Rectal smooth muscle tissue (tissue), 1 donor: ENCODE results near the gene NPDC1.
"Not testable (repeated sequence)": the region's sequence is repeated elsewhere in the genome, so short reads cannot be mapped to it uniquely, and the experiment has no call there.

Experiments used
- H3K27ac ChIP-seq: one replicate; pipeline ENCODE4 v1.7.0; 2013; ENCODE audit warnings: low read depth, low read length, inconsistent platforms
- H3K27me3 ChIP-seq: one replicate; pipeline ENCODE4 v1.7.0; 2013; ENCODE audit warnings: low read length; ENCODE audit not compliant: control insufficient read depth, insufficient read depth
- H3K36me3 ChIP-seq: one replicate; pipeline ENCODE4 v1.7.0; 2013; ENCODE audit warnings: low read length; ENCODE audit not compliant: control insufficient read depth, insufficient read depth
- H3K4me1 ChIP-seq: one replicate; pipeline ENCODE4 v1.7.0; 2013; ENCODE audit warnings: low read length; ENCODE audit not compliant: control insufficient read depth, insufficient read depth
- H3K4me3 ChIP-seq: one replicate; pipeline ENCODE4 v1.7.0; 2013; ENCODE audit warnings: low read length
- H3K9ac ChIP-seq: one replicate; pipeline ENCODE4 v1.7.0; 2013; ENCODE audit warnings: low read length

The NPDC1 gene

DNA sequence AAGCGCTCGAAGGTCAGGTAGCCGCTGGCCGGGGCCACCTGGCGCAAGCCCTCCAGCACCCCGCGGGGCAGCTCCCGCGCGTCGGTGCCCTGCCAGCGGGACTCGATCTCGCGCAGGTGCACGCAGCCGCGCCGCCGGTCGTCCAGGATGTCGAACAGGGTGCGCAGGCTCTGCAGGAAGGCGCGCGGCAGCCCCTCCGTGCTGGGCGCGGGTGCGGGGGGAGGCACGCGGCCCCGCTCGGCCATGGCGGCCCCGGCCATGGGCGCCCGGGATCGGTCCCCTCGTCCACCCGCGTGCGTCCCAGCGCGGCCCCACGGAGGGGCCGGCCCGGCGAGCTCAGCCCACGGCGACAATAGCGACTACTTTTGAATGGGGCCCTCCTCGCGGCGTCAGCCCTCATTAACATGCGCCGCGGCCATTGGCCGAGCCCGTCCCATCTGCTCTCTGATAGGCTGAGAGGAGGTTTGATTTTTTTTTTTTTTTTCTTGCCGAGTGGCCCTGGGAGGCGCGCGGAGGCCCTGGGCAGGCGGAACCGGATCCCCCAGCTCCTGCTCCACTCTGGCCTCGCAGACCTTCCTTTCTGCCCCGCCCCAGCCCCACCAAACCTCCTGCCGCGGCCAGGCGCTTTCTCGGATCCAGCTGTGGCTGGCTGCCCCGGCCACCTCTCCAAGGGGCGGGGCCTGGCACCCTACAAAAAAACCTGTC, 24.4 kb upstream of the NPDC1 start, which contains the start of gene SAPCD2:
TSS of gene SAPCD2 (minus strand) at position 357 of the 705 bp plus-strand sequence. CDS start at position 260, 97 bp downstream.
- Histone ChIP-seq H3K27me3 (peaks cover 14% of the 10 kb centered on the region), H3K4me3 (peak within 1 kb of the TSS; percentile 37), H3K4me1 (no peaks in the 10 kb centered on the region), H3K9ac (no peak within 1 kb of the TSS), H3K36me3 (no peaks in the 10 kb centered on the region), H3K27ac (no peak within 1 kb of the TSS)

DNA sequence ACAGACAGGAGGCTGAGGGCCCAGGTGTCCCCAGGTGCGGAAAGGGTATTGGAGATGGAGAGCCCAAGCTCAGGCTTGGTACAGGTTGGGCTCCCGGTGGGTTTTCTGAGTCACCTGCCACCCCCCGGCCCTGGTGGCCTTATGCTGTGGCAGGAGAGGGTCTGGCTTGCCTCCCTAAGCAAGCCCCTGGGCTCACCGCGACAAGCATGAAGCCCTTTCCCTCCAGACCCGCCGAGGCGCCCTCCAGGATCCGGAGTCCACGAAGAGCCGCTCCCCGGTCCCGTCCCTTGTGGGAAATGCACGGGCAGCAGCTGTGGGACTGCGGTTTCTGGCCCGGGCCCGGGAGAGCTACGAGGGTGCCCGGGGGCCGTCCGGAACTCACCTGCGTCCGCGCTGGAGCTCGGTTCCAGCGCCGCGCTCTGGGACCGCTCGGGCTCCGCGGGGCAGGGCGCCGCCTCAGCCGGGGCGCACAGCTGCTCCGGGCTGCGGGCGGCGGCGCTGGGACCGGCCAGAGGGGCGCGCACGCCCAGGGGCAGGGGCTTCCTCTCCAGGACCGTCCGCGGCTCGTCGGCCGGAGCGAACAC, 23.6 kb upstream of the NPDC1 start:
- H3K36me3 ChIP-seq: no peaks in the 10 kb centered on the region
- no peaks in the 10 kb centered on the region for H3K4me1 ChIP-seq
- no peak overlapping the region for H3K27ac ChIP-seq
- H3K9ac ChIP-seq: no peak overlapping the region
- no peak overlapping the region for H3K4me3 ChIP-seq
- H3K27me3 ChIP-seq: peaks cover 14% of the 10 kb centered on the region

DNA sequence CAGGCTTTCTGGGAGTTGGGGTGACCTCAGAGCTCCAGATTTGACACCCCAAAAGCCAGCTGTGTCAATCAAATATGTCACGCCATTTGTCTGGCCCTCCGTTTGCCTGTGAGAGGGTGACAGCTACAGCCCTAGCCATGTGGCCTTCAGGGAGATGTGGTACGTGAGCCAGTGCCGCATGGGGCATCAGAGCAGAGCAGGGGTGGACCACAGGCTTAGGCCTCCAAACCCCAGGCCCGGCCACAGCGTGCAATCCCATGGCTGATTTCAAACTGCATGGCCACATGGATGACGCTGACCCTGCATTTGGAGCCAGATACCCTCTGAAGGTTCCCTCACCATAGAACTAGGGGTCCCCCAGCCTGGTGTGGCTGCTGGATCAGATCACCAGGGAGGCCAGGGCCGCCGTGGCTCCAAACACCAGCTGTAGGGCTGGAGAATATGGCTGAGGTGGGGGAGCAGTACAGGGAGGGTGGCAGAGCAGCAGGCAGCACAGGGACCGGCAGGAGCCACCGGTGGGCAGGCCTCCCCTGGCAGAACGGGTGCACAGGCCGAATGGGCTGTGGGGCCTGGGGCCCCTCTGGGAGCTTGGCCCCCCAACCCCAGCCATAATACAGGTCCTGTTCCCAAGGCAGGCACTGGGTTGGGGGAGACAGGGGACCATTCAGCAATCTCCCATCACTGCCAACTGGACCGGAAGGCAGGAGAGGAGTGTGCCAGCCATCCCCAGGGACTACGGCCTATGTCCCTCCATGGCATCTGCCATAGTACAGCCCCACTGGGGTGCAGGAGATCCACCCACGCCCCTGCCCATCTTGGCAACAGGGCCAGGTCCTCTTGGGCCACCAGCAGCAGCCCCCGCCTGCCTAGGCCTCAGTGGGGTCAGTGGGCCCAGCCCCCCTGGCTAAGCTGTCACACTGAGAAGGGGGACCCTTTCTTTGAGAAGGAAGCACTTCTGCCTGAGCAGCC, 22.8 kb upstream of the NPDC1 start:
- Histone ChIP-seq H3K27ac (no peak overlapping the region), H3K4me1 (no peaks in the 10 kb centered on the region), H3K4me3 (no peak overlapping the region), H3K9ac (no peak overlapping the region), H3K36me3 (no peaks in the 10 kb centered on the region), H3K27me3 (peaks cover 14% of the 10 kb centered on the region)

DNA sequence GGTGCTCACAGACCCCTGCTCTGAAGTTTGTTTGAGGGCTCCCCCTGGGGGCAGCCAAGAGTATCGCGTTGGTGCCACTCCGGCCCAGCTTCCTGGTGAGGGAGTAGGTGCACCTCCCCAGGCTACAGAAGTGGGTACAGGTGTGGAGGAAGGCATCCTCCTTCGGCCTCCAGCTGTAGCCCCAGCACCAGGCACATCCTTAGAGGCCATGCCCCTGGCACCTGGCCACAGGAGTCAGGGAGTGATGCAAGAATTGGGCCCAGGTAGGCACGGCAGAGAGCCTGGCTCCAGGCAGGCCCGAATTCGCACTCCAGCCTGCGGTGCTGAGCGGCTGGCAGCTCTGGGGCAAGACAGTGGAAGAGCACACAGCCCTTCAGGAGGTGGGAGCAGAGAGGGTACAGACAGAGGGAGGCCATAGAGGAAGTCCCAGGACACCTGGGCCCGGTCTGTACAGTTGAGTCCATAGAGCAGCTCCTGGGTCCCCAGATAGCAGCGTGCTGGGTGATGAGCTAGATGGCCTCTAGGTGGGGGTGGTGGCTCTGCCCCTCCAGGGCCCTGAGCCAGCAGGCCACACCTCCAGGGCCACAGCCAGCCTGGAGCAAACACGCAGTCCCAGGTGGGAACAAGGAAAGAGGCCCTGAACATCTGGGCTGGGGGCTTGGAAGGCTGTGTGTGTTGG, 22.0 kb upstream of the NPDC1 start:
- Histone ChIP-seq H3K27ac (no peak overlapping the region), H3K27me3 (peaks cover 14% of the 10 kb centered on the region), H3K4me1 (no peaks in the 10 kb centered on the region), H3K9ac (no peak overlapping the region), H3K4me3 (no peak overlapping the region), H3K36me3 (no peaks in the 10 kb centered on the region)

DNA sequence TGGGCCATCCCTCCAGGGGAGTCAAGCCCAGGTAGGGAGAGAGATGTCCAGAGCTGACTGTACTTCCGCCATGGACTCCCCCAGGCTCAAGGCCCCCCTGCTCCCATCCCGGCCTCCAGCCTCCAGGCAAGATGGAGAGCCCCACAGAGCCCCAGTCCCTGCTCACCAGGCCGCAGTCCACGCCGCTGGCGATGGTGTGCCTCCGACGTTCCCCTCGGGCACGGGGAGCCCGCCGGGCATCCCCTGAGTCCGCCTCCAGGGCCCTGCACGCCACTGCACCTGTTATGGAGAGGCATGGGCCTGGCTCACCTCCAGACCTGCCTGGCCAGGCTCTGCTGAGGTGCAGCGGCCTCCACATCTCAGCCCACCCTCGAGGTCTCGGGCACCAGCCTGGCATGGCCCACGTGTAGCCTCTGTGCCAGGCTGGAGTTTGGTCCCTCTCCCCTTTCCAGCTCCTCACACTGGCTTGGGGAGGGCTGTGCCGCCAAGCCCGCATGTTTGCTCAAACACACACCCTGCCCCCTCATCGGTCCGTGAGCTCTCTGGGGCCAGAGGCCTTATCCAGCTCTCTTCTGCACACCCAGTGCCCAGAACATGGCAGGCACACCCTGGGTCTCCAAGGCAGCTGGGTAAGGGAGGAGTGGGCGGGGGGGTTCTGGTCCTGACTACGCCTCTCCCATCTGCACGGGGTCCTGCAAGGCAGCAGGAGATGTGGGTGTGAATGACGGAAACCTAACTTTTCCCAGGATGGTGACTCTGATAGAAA, 20.3 kb upstream of the NPDC1 start:
- H3K36me3 ChIP-seq: no peaks in the 10 kb centered on the region
- no peaks in the 10 kb centered on the region for H3K4me1 ChIP-seq
- no peak overlapping the region for H3K4me3 ChIP-seq
- peaks cover 14% of the 10 kb centered on the region for H3K27me3 ChIP-seq
- no peak overlapping the region for H3K9ac ChIP-seq
- no peak overlapping the region for H3K27ac ChIP-seq

DNA sequence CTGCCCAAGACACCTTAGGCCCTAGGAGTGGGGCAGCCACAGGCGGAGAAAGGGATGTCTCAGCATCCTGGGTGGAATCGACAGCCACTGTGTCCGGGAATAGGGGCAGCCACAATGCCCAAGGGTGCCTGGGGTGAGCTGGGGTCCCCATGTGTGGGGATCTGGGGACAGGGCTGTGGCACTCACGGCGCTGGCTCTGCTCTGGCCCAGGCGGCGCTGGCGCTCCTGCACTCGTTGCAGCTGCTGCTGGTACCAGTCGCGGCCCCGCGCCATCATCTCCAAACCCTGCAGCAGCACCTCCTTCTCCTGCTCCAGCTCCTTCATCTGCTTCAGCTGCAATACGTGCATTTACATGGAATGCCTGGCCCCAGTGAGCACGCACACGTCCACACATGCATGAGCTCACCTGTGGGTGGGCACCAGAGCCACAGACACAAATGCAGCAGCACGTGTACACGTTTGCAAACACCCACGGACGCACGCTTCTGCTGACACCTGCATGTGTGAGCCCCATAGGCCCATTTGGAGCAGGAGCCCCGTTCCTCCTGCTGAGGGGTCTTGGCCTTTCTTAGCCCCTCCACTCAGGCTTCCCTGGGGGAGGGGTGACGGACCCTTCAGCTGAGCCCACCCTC, 19.5 kb upstream of the NPDC1 start:
- Histone ChIP-seq H3K27me3 (peaks cover 14% of the 10 kb centered on the region), H3K9ac (no peak overlapping the region), H3K4me1 (no peaks in the 10 kb centered on the region), H3K27ac (no peak overlapping the region), H3K36me3 (no peaks in the 10 kb centered on the region), H3K4me3 (no peak overlapping the region)

DNA sequence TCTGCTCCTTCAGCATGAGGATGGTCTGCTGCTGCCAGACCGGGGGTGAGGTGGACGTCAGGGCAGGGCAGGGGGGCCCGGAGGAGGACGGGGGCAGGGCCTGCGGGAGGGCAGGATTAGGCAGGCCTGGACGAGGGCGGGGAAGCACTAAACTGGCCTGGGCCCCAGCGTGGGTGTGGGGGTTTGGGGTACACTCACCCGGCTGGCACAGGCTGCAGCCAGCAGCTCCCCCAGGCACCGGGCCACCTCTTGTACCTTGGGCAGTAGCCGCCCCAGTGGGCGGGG, 18.8 kb upstream of the NPDC1 start:
- H3K27ac ChIP-seq: no peak overlapping the region
- H3K36me3 ChIP-seq: no peaks in the 10 kb centered on the region
- no peak overlapping the region for H3K4me3 ChIP-seq
- H3K27me3 ChIP-seq: peaks cover 14% of the 10 kb centered on the region
- H3K4me1 ChIP-seq: no peaks in the 10 kb centered on the region
- H3K9ac ChIP-seq: no peak overlapping the region

DNA sequence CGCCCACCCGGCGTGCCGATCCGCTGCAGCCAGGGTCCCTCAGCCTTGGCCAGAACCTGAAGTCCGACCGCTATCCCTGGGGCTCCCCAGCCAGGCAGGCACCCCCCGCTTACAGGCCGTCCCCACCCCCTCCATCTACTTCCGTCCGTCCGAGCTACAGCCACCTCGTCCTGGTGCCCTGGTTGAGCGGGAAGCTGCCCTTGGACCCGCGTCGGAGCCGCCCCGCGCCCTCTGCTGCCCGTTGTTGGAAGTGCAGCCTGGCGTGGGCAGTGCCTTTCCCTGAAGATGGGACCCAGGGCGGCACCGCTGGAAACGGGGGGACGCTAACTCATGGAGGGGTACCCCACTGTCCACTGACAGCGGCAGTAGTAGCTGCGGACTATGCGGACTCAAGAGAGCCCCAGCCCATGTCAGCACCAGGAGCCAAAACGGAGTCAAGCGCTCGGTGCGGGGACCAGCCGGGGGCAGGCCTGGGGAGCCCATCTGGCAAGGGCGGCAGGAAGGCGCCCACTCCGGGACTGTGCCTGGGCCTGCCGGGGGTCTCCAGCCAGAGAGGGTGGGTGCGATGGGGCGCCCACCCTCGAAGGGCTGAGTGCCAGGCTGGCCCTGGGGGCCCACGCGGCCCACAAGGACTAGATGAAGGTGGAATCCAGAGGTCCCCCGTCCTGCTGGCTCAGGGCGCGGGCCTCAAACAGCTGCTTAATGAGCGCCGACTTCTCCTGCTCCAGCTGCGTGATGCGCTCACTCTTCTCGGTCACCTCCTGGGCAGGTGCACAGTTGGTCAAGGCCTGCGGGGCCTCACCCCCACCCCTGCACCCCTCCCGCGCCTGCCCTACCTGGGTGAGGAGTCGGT, 18.3 kb upstream of the NPDC1 start:
- Histone ChIP-seq H3K4me3 (no peak overlapping the region), H3K4me1 (no peaks in the 10 kb centered on the region), H3K36me3 (no peaks in the 10 kb centered on the region), H3K9ac (no peak overlapping the region), H3K27me3 (peaks cover 10% of the 10 kb centered on the region), H3K27ac (no peak overlapping the region)

DNA sequence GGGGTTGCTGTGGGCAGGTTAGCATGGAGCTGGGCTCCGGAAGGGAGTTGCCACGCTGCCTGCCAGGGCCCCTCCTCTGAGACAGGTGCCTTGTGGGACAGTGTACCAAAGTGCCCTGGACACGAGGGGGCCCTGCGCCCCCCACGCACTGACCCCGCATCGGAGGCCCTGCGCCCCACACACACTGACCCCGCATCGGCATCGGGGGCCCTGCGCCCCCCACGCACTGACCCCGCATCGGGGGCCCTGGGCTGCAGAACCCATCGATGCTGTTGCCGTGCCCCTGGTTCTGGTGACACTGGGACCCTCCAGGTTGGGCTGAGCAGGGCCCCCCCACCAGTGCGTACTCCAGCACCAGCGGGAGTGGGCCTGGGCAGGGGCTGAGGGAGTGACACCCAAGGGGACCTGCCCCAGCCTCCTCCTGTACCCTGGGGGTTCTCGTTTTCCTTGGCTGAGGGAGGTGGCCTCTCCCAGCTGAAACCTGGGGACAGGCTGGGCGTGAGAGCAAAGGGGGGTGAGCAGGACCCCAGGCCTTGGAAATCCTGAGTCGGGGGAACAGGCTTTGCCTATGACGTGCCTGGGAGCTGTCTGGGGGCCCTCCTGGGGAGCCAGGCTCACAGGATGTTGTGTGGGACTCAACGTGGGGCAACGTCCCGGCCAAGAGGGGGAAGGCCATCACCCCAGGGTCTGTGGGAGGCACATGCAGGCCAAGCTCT, 17.5 kb upstream of the NPDC1 start:
- H3K27me3 ChIP-seq: peaks cover 4% of the 10 kb centered on the region
- no peak overlapping the region for H3K27ac ChIP-seq
- no peak overlapping the region for H3K4me3 ChIP-seq
- H3K36me3 ChIP-seq: no peaks in the 10 kb centered on the region
- H3K9ac ChIP-seq: no peak overlapping the region
- no peaks in the 10 kb centered on the region for H3K4me1 ChIP-seq

DNA sequence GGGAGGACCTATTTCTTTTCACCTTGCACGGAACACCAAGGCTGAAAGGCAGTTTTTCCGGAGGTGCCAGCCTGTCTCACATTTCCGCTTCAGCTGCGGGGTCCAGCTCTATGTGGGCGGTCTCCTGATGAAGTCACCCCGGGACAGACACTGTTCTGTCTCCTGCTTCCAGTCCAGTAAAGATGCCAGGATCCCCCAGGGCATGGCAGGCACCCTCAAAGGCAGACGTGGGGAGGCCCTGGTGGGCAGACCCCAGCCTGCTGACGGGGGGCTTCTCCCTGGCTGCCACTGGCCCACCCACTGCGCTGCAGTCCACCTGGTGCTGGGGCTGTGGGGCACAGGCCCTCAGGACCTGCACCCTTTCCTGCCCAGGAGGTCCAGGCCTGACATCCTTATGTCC, 16.8 kb upstream of the NPDC1 start:
- H3K27ac ChIP-seq, H3K9ac ChIP-seq, H3K4me3 ChIP-seq, H3K27me3 ChIP-seq, H3K36me3 ChIP-seq, H3K4me1 ChIP-seq: not testable (repeated sequence)
